Uterus (tissue), 4 donors: ENCODE measurements around the gene MRGPRD. TPM values are rescaled to one million over a fixed set of nuclear protein-coding genes. Genes with fewer than 3 reads are reported as not detected.

Experiments used
- DNase-seq, 2 donors: peaks; one replicate each; pipeline ENCODE4 v3.0.0-alpha.2; 2019 to 2020
- H3K27ac ChIP-seq, 2 donors: fragments of 200-600 bp; sonication (generic); 1 replicate in 1 of 2; 2 replicates in 1 of 2; pipeline ENCODE4 v1.5.1; 2016 to 2018
- H3K27me3 ChIP-seq, 2 donors: fragments of 200-600 bp; sonication (generic); one replicate each; pipeline ENCODE4 v1.5.1; 2018 to 2019; ENCODE audit warnings: control low read depth in 1 of 2
- H3K36me3 ChIP-seq, 2 donors: fragments of 200-600 bp; sonication (generic); one replicate each; pipeline ENCODE4 v1.5.1; 2019; ENCODE audit warnings: control low read depth in 1 of 2
- H3K4me1 ChIP-seq, 2 donors: fragments of 200-600 bp; sonication (generic); one replicate each; pipeline ENCODE4 v1.5.1; 2018 to 2019; ENCODE audit warnings: control low read depth in 1 of 2
- H3K4me3 ChIP-seq, 2 donors: fragments of 200-600 bp; sonication (generic); 1 replicate in 1 of 2; 2 replicates in 1 of 2; pipeline ENCODE4 v1.5.1; 2018 to 2019; ENCODE audit warnings: mild to moderate bottlenecking in 1 of 2
- H3K9me3 ChIP-seq, 2 donors: fragments of 200-600 bp; sonication (generic); one replicate each; pipeline ENCODE4 v1.5.1; 2019; ENCODE audit warnings: control low read depth in 1 of 2
- POLR2A ChIP-seq, 2 donors: fragments of 450-650 bp; IDR thresholded peaks; one replicate each; pipeline ENCODE4 v1.6.1; 2016; ENCODE audit warnings: antibody characterized with exemption in 2 of 2, mild to moderate bottlenecking in 1 of 2, moderate library complexity in 1 of 2
- intact Hi-C: fragments of 100-400 bp; cut with DNase I; formaldehyde crosslinking; loops from one replicate; pipeline ENCODE4 v1.15.1; 2023; ENCODE audit warnings: low total_unique reads
- total RNA-seq, 4 donors: library from RNA; depleted of rRNA in 3 of 4; stranded (reverse); fragments of >200 nt in 3 of 4; gene quantifications; one replicate each; pipeline versions ENCODE4 v1.1.0 to v1.2.4, GENCODE V29; 2014 to 2023
- TF ChIP-seq, protein P1 (sequence below), 4 experiments: fragments of 200-600 bp in 2 of 4; fragments of 450-650 bp in 2 of 4; sonication (generic) in 2 of 4; IDR thresholded peaks; one replicate each; pipeline ENCODE4 v1.5.1; 2016 to 2019; ENCODE audit warnings: antibody characterized with exemption in 4 of 4, mild to moderate bottlenecking in 2 of 4, moderate library complexity in 1 of 4
- donor health status: DM: yes; HTN: yes; CAD: no.

MRGPRD gene
- total RNA-seq, 4 donors from 2014 or later = 0.41 TPM; not detected in 3

- no peak overlapping the region for H3K4me3 ChIP-seq
- TF ChIP-seq POLR2A (IDR thresholded peaks at IDR 0.05) = no peak
- TF ChIP-seq, protein P1, sequence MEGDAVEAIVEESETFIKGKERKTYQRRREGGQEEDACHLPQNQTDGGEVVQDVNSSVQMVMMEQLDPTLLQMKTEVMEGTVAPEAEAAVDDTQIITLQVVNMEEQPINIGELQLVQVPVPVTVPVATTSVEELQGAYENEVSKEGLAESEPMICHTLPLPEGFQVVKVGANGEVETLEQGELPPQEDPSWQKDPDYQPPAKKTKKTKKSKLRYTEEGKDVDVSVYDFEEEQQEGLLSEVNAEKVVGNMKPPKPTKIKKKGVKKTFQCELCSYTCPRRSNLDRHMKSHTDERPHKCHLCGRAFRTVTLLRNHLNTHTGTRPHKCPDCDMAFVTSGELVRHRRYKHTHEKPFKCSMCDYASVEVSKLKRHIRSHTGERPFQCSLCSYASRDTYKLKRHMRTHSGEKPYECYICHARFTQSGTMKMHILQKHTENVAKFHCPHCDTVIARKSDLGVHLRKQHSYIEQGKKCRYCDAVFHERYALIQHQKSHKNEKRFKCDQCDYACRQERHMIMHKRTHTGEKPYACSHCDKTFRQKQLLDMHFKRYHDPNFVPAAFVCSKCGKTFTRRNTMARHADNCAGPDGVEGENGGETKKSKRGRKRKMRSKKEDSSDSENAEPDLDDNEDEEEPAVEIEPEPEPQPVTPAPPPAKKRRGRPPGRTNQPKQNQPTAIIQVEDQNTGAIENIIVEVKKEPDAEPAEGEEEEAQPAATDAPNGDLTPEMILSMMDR (IDR thresholded peaks at IDR 0.05) = no peak
- peaks cover 20 to 42% of the 10 kb centered on the region in 2 donors for H3K4me1 ChIP-seq
- no peaks in the 10 kb centered on the region for H3K9me3 ChIP-seq
- peak in 1 of 2 donors; percentile 14 for DNase-seq
- no peaks in the 10 kb centered on the region for H3K36me3 ChIP-seq
- no peaks in the 10 kb centered on the region for H3K27me3 ChIP-seq
- intact Hi-C loops = no loop called here
- H3K27ac ChIP-seq = peak overlapping the region; percentile 84 to 99
These were observed 22.6 kb upstream of the MRGPRD start for GRCh38 chr11:69003301-69003865.

GRCh38 chr11:69002570-69003231 lies 21.9 kb upstream of the MRGPRD start:
- intact Hi-C loops = no loop called here
- peaks cover 20 to 38% of the 10 kb centered on the region in 2 donors for H3K4me1 ChIP-seq
- TF ChIP-seq, protein P1 (IDR thresholded peaks at IDR 0.05) = no peak
- peak in 1 of 2 donors; percentile 23 for TF ChIP-seq POLR2A (IDR thresholded peaks at IDR 0.05)
- peak overlapping the region; percentile 84 to 99 for H3K27ac ChIP-seq
- peak; percentile 32 for DNase-seq
- H3K4me3 ChIP-seq = no peak overlapping the region
- H3K9me3 ChIP-seq = no peaks in the 10 kb centered on the region
- H3K27me3 ChIP-seq = no peaks in the 10 kb centered on the region
- H3K36me3 ChIP-seq = no peaks in the 10 kb centered on the region

- no peaks in the 10 kb centered on the region for H3K36me3 ChIP-seq
- peaks cover 20 to 32% of the 10 kb centered on the region in 2 donors for H3K4me1 ChIP-seq
- intact Hi-C loops = no loop called here
- peak in 1 of 2 donors; percentile 58 for DNase-seq
- H3K9me3 ChIP-seq = no peaks in the 10 kb centered on the region
- peak overlapping the region; percentile 84 to 99 for H3K27ac ChIP-seq
- no peak overlapping the region for H3K4me3 ChIP-seq
- no peaks in the 10 kb centered on the region for H3K27me3 ChIP-seq
- no peak for TF ChIP-seq POLR2A (IDR thresholded peaks at IDR 0.05)
- TF ChIP-seq, protein P1 (IDR thresholded peaks at IDR 0.05) = no peak
These were observed 21.4 kb upstream of the MRGPRD start for GRCh38 chr11:69002110-69002569.

GRCh38 chr11:69001243-69002081 lies 20.7 kb upstream of the MRGPRD start:
- peaks cover 20 to 32% of the 10 kb centered on the region in 2 donors for H3K4me1 ChIP-seq
- intact Hi-C loops = loop anchor here (2.0 kb wide), 1 partner anchor 99 kb away; the partner anchor contains the start of genes IGHMBP2 and MRPL21

More at GRCh38 chr11:69001243-69002081, 20.7 kb upstream of the MRGPRD start:
- H3K9me3 ChIP-seq = no peaks in the 10 kb centered on the region
- peak overlapping the region; percentile 84 to 99 for H3K27ac ChIP-seq
- H3K36me3 ChIP-seq = no peaks in the 10 kb centered on the region
- TF ChIP-seq POLR2A (IDR thresholded peaks at IDR 0.05) = no peak
- TF ChIP-seq, protein P1 (IDR thresholded peaks at IDR 0.05) = no peak
- H3K27me3 ChIP-seq = no peaks in the 10 kb centered on the region
- DNase-seq = peak; percentile 41 to 57
- no peak overlapping the region for H3K4me3 ChIP-seq
